ENCODE results near the gene SYNDIG1.

SYNDIG1 gene

GRCh38 chr20:24537210-24537609, 67.8 kb downstream of the SYNDIG1 start:
- Histone ChIP-seq H3K36me3 (replicated peaks) (no peaks in the 10 kb centered on the region), H3K27me3 (replicated peaks) (no peaks in the 10 kb centered on the region), H3K4me3 (ENCODE audit: low read depth, low read length) (no peak overlapping the region), H3K27ac (no peak overlapping the region)
- no peak for TF ChIP-seq CTCF (IDR thresholded peaks at IDR 0.05; ENCODE audit: low read depth, low read length, missing control alignments)
- in situ Hi-C loops (cut with HindIII; ENCODE audit: low pct_ligation_motif_present, low sequenced_read_pairs): no loop called here
- DNase-seq: no peak

GRCh38 chr20:24542721-24543120, 73.3 kb downstream of the SYNDIG1 start:
- Histone ChIP-seq H3K27me3 (replicated peaks) (no peaks in the 10 kb centered on the region), H3K36me3 (replicated peaks) (no peaks in the 10 kb centered on the region), H3K4me3 (ENCODE audit: low read depth, low read length) (no peak overlapping the region), H3K27ac (no peak overlapping the region)
- DNase-seq: no peak
- TF ChIP-seq CTCF (IDR thresholded peaks at IDR 0.05; ENCODE audit: low read depth, low read length, missing control alignments): no peak
- in situ Hi-C loops (cut with HindIII; ENCODE audit: low pct_ligation_motif_present, low sequenced_read_pairs): no loop called here

- DNase-seq: no peak
- TF ChIP-seq CTCF (IDR thresholded peaks at IDR 0.05; ENCODE audit: low read depth, low read length, missing control alignments): no peak
- in situ Hi-C loops (cut with HindIII; ENCODE audit: low pct_ligation_motif_present, low sequenced_read_pairs): no loop called here
- H3K27me3 ChIP-seq (replicated peaks): no peaks in the 10 kb centered on the region
- no peak overlapping the region for H3K27ac ChIP-seq
- H3K4me3 ChIP-seq (ENCODE audit: low read depth, low read length): no peak overlapping the region
- H3K36me3 ChIP-seq (replicated peaks): no peaks in the 10 kb centered on the region
These were observed 73.7 kb downstream of the SYNDIG1 start for GRCh38 chr20:24543168-24543567.

GRCh38 chr20:24543741-24544140, 74.3 kb downstream of the SYNDIG1 start:
- in situ Hi-C loops (cut with HindIII; ENCODE audit: low pct_ligation_motif_present, low sequenced_read_pairs): no loop called here
- Histone ChIP-seq H3K4me3 (ENCODE audit: low read depth, low read length) (no peak overlapping the region), H3K27me3 (replicated peaks) (no peaks in the 10 kb centered on the region), H3K36me3 (replicated peaks) (no peaks in the 10 kb centered on the region), H3K27ac (no peak overlapping the region)
- DNase-seq: no peak
- no peak for TF ChIP-seq CTCF (IDR thresholded peaks at IDR 0.05; ENCODE audit: low read depth, low read length, missing control alignments)

- no peak for TF ChIP-seq CTCF (IDR thresholded peaks at IDR 0.05; ENCODE audit: low read depth, low read length, missing control alignments)
- no peak for DNase-seq
- Histone ChIP-seq H3K27ac (no peak overlapping the region), H3K36me3 (replicated peaks) (no peaks in the 10 kb centered on the region), H3K4me3 (ENCODE audit: low read depth, low read length) (no peak overlapping the region), H3K27me3 (replicated peaks) (no peaks in the 10 kb centered on the region)
- in situ Hi-C loops (cut with HindIII; ENCODE audit: low pct_ligation_motif_present, low sequenced_read_pairs): no loop called here
These were observed 74.9 kb downstream of the SYNDIG1 start for GRCh38 chr20:24544371-24544770.

GRCh38 chr20:24545168-24545567, 75.7 kb downstream of the SYNDIG1 start:
- no peaks in the 10 kb centered on the region for H3K36me3 ChIP-seq (replicated peaks)
- no peak overlapping the region for H3K27ac ChIP-seq
- H3K4me3 ChIP-seq (ENCODE audit: low read depth, low read length): no peak overlapping the region
- H3K27me3 ChIP-seq (replicated peaks): no peaks in the 10 kb centered on the region
- in situ Hi-C loops (cut with HindIII; ENCODE audit: low pct_ligation_motif_present, low sequenced_read_pairs): no loop called here
- no peak for DNase-seq
- TF ChIP-seq CTCF (IDR thresholded peaks at IDR 0.05; ENCODE audit: low read depth, low read length, missing control alignments): no peak

All from brain microvascular endothelial cell (primary cell).